Spleen (tissue), 7 donors: Measurements from ENCODE around the gene ZER1.

Experiments
- CTCF ChIP-seq, 11 experiments: fragments of 200-600 bp in 7 of 11; fragments of 450-650 bp in 4 of 11; sonication (generic) in 4 of 11; IDR thresholded peaks in 8 of 11; conservative IDR thresholded peaks in 3 of 11; 1 replicate in 7 of 11; 2 replicates in 4 of 11; pipeline versions ENCODE4 v1.4.0 to v1.8.0; 2016 to 2021; ENCODE audit warnings: antibody characterized with exemption in 11 of 11, inconsistent platforms in 4 of 11, mild to moderate bottlenecking in 1 of 11
- POLR2A ChIP-seq, 3 donors: fragments of 450-650 bp; IDR thresholded peaks; one replicate each; pipeline ENCODE4 v1.5.1; 2017; ENCODE audit warnings: antibody characterized with exemption in 3 of 3, mild to moderate bottlenecking in 1 of 3
- donor health status: DM: no; HTN: no; CAD: no; lungs with moderate emphysema.
- donor health status: DM: no; HTN: no; CAD: no.
- donor health status: DM: no; HTN: no; CAD: no.

GRCh38 chr9:128722380-128723351 lies 49.1 kb downstream of the ZER1 start:
- no peak for TF ChIP-seq CTCF (IDR thresholded peaks at IDR 0.05 in 8 of 11, conservative IDR thresholded peaks at IDR 0.05 in 3 of 11)
- no peak for TF ChIP-seq POLR2A (IDR thresholded peaks at IDR 0.05)
